Vagina (tissue), 2 donors: ENCODE measurements around the gene CNTN1.

Experiments used
- POLR2A ChIP-seq, 2 donors: fragments of 450-650 bp; IDR thresholded peaks; one replicate each; pipeline ENCODE4 v1.6.1; 2017; ENCODE audit warnings: antibody characterized with exemption in 2 of 2, mild to moderate bottlenecking in 2 of 2, moderate library complexity in 2 of 2
- POLR2AphosphoS5 ChIP-seq, 2 donors: sonication (generic); formaldehyde crosslinking; IDR thresholded peaks; one replicate each; pipeline ENCODE4 v1.9.0; 2017; ENCODE audit warnings: antibody characterized with exemption in 2 of 2, mild to moderate bottlenecking in 2 of 2, low read depth in 1 of 2; ENCODE audit not compliant: insufficient read depth in 1 of 2
- TF ChIP-seq, protein P1 (sequence below), 3 experiments: fragments of 450-650 bp in 2 of 3; fragments of 200-600 bp in 1 of 3; sonication (generic) in 1 of 3; IDR thresholded peaks; one replicate each; pipeline ENCODE4 v1.5.1; 2017 to 2019; ENCODE audit warnings: antibody characterized with exemption in 3 of 3, mild to moderate bottlenecking in 2 of 3, moderate library complexity in 2 of 3

DNA sequence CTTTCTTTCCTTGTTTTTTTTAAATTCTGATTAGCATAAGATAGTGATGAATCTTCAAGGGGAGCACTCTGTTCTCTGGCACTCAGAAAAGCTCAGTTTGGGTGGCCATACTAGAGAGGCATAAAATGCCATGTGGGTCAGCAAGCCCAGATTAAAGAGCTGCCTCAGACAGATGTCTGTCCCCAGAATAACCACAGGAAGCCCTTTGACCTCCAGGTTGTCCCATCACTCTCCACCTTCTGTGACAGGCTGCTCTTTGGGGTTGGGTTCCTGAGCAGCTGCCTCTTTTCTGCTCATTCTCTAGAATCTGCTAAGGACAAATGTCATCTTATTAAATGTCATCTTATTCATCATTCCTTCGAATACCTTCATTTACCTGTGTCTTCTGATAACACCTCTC lies 399.9 kb downstream of the CNTN1 start:
- TF ChIP-seq, protein P1, sequence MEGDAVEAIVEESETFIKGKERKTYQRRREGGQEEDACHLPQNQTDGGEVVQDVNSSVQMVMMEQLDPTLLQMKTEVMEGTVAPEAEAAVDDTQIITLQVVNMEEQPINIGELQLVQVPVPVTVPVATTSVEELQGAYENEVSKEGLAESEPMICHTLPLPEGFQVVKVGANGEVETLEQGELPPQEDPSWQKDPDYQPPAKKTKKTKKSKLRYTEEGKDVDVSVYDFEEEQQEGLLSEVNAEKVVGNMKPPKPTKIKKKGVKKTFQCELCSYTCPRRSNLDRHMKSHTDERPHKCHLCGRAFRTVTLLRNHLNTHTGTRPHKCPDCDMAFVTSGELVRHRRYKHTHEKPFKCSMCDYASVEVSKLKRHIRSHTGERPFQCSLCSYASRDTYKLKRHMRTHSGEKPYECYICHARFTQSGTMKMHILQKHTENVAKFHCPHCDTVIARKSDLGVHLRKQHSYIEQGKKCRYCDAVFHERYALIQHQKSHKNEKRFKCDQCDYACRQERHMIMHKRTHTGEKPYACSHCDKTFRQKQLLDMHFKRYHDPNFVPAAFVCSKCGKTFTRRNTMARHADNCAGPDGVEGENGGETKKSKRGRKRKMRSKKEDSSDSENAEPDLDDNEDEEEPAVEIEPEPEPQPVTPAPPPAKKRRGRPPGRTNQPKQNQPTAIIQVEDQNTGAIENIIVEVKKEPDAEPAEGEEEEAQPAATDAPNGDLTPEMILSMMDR (IDR thresholded peaks at IDR 0.05), result no peak
- TF ChIP-seq POLR2AphosphoS5 (IDR thresholded peaks at IDR 0.05; ENCODE audit: insufficient read depth in 1 of 2, low read depth in 1 of 2) (no peak), POLR2A (IDR thresholded peaks at IDR 0.05) (no peak)
